GM19438 (cell line): Measurements from ENCODE around the gene MAGI2.

ENCODE experiments used
- ATAC-seq: cut with Tn5 transposase; IDR thresholded peaks from one replicate; pipeline ENCODE4 v1.9.1; 2021; ENCODE audit warnings: low read depth; ENCODE audit not compliant: unreplicated experiment

Gene MAGI2

DNA sequence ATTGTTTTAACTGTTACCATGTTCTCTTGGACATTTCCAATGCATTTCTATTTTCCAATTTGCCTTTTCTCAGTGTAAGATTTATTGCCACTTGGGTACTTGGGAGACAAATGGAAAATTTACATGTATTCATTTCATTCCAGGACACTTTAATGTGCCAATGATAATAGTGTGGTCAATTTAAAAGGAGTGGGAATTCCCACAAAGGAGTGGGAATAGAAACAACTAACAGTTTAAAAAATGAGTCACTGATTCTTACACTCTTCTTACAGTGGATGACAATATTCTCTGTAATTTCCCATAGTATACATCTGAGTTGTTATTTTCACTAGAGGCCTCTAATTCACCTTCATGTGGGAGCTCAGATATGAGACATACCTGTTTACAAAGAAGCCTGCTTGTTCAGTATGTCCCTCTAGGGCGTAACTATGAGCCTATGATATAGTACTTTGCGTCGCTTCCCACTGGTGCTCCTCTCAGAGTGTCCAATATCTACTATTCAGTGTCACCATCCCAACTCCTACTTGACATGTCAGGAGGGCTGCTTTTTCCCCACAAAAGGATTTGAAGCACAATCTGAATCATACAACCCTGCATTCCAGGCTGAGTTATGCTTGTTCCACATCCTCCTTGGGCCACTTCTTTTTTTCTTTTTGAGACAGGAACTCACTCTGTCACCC, 1353.6 kb downstream of the MAGI2 start:
- ATAC-seq = no peak

DNA sequence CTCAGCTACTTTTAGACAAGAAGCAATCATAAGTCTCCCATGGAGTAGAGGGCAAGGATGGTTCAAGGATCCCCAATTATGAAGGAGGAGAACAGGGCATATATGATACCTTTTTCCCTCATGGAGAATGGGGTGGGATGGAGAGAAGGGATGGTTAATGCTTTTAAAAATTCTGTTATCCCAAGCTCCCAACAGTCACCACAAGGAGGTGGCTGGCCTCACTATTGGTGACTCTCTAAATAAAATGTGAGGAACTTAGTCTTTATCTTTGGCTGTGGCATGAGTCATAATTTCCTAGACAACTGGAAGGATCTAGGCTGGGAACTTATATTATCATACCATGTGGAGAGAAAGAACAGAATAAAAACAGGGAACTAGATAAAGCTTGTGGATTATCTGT, 1357.9 kb downstream of the MAGI2 start:
- ATAC-seq = no peak

DNA sequence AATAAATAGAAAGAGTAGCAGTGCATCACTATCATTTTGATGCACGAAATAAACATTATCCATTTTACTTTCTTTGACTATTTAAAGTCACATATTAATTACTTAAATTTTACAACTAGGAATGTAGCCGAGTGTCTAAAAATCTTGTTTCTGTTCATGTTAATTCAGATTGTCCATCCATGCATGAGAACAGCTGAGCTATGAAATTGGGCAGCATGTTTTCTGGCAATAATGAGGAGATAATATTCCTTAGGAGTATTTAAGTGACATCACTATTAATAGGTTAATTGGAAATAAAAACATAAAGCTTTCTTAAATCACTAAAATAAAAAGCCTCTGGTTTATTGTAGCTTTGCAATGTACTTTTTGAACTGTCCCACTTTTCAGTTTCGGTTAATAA, 1361.1 kb downstream of the MAGI2 start:
- ATAC-seq = no peak

DNA sequence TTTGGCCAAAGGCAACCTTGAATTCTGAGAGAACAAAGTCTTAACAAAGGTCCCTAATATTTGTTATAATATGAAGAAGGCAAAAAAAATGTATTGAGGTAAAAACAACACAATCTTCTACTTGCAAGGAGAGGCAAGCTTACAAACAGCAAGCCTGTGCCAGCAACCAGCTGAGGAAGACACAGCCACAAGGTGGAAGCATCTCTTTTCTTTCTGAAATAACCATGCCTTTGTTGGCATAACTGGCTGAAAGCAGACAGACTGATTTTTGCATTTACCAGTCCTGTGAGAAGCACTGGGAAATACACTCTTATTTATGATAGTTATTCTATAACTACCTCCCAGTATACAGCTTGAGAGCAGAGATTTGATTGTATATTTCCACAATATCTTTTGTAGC, 1362.9 kb downstream of the MAGI2 start:
- no peak for ATAC-seq

DNA sequence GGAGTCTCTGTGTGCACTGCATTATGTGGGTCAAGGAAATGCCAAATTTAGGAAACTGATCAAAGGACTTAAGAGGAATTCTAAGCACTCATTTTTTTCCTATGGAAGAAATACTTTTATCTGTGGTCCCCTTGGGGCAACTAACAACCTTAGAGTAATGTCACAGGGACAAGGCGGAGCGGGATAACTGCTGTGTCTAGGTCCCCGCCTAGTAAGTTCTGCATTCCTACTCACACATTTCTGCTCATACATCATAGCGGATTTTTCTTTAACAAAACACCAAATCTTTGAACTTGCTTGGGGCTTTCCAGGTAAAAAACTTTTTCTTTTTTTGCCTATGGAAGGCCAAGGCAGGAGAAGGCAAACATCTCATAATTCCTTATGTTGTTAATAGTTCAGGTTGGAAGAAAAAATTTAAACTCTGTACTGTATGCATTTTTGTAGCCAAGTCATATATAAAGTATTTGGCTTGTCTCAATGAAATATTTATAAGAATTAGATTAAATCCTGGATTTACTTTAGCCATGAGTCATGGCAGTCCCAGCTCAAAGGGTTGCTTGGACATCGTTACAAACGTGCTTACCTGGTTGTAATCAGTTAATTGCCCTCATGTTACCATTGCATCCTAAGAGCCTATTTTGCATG, 1369.9 kb downstream of the MAGI2 start:
- no peak for ATAC-seq

DNA sequence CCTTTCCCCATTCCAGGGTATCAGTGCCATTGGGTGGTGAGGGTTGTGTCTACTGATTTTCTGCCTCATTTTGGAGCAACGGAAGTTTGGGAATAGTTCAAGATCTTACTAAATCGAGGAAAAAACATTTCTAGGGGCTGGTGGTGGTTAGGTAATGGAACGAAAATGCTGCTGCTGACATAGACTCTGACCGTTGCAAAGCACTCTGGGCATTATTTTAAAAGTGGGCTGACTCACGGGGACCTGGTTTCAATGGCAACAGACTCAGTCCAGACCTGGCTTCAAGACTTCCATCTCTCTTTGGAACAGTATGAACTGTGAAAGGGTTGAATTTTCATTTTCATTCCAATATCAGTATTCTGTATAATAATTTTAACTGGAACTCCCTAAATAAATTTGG, 1370.9 kb downstream of the MAGI2 start:
- ATAC-seq = no peak

DNA sequence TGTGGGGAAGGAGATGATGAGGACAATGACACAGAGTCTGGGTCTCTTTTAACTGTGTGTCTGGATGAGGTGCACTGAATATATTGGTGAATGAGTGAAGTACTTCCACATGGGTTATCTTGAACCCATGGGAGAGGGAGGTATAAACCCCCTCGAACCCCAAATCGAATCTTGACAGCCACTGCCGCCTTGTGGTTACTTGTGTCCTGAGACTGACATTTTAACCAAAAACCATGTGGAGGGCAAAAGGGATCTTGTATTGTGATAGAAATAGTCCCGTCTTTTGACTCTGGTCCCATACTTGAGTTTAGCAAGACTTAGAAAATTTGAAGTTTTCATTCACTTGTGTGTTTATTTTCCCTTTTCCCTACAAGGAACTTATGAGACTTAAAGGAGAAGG, 1371.6 kb downstream of the MAGI2 start:
- no peak for ATAC-seq

DNA sequence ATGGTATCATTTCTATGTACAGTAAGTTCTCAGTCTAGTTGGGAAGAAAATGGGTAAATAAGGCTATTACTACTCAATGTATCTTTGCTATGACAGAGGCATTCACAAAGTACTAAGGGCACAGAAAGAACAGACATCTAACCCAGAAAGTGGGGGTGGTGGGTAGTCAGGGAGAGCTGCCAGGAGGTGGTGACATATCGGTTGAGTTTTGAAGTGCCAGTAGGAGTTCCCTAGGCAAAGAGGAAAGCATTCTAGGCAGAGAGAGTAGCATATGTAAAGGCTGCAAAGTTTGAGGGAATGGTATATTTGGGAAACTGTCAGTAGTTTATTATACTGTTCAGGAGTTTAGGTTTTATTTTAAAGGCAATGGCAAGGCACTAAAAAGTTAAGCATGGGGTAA, 1372.1 kb downstream of the MAGI2 start:
- no peak for ATAC-seq

DNA sequence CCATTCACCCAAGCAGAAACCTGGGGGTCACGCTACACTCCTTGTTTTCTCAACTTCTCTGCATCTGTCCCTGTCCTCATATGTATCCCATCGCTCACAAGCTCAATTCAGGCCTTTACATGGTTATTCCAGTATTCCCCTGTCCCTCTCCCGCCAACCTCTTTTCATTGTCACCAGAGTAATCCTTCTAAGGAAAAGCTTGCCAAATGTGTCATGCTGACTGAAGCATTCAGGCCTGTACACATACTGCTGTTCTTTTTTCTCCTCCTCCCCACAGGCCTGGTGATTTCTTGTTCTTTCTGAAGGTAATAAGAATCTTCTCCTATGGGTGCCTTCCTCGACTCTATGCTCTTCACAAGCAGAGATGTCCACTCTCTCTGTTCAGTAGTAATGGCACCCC, 1372.7 kb downstream of the MAGI2 start:
- no peak for ATAC-seq

DNA sequence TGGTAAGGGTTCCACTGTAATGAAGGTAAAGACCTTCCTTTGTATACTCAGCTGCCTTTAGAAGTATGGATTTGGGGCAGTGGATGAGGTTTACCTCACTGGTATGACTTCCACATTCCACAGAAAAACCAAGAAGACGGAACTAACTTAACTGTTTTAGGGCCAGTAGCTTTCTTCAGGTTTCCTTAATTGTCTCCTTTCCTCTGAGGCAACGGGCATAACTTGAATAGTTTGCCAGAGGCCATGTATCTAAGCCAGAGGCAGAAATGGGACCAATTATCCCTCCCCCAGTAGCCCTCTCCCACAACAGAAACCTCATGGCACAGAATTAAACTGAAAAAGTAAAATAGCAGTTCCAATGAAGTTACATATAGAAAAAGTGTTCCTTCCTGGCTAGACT, 1373.2 kb downstream of the MAGI2 start:
- ATAC-seq = no peak

DNA sequence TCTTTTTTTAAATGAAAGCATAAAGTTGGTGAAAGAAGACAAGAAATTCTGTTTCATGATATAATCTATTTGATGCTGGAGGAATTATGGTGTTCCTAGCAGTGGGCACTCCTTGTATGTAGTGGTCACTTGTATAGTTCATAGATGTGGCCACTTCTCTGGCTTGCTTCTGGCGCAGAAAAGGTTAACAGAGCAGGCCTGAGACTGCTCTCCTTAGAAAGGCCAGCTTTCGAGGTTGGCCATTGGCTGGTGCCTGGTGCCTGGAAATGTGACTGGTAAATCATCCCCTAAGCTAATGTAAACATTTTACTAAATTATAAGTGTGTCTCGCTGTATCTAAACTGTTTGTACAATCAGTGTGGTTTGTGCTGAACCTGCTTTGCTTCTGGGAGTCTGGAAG, 1378.8 kb downstream of the MAGI2 start:
- ATAC-seq = no peak

DNA sequence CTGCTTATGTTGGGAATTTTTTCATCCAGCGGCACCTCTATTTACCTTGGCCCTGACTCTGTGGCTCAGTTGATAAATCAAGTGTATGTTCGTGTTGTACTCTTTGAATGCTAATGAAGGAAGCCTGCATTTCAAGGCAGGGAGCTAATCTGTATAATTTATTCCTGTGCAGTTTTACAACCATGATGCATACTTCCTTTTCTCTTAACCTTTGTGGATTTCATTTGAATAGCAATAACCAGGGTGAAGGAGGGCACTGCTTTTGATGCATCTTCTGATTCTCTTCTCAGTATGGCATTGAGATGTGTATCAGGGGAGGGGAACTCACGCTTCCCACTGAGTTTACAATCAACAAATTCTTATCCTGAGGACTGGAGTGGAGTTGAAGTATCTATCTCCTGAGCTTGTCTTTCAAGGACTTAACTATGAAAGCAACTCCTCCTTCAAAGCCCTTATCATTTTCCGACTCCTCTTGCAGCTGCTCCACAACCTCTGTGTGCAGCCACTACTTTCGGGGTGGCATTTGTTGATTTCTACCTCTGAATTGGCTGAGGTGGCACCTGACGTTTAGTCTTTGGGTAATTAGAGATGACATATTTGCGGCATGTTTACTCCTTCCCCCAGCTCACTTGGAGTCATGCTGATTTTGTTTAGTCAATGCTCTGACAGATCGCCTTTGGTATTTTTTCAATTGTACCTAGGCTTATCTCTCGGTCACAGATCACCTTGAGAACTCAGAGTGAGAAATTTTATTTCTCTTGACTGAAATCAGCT, 1379.7 kb downstream of the MAGI2 start:
- no peak for ATAC-seq

DNA sequence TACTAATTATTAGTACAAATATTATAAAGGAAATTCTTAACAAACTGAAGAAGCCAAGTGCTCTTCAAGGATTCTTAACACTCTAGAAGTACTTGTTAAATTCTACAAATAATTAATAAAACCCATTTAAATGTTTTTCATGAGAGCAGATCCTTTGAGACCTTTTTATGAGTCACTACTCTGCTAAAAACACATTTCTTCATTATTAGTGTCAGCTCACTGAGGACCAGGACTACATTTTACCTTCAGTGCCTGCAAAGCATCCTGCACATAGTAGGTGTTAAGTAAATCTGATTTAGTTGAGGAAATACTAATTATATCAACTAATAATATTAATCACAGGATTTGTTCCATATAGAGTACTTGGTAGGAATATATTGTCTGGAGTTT, 1381.3 kb downstream of the MAGI2 start:
- no peak for ATAC-seq

DNA sequence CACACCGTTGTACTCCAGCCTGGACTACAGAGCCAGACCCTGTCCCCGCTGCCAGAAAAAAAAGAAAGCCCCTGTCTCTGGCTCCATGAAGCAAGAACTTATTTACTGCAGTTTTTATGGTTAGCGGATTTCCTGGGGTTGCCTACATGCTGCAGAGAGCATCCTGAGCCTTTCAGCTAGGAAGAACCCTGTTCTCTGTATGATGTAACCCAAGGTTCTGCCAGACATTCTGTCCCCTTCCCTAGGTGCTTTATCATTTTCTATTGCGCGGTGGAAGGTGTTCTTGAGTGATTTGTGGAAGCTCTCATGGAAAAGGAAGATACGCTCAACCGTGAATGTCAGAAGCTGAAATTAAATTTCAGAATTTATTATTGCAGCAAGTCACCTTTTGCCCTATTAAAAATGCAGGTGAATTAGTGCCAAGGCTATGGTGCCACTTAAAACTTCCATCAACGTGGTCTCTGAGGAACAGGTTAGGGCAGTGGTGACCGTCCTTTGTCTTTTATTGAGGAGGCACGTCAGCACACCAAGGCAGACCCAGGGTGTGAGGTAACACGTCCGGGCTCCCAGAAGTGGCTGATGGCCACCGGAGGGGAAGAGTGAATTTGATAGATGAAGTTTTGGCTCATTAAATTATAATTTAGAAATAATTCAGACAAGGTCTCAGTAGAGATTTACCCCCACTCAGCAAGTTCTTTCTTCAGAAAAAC, 1381.8 kb downstream of the MAGI2 start:
- ATAC-seq = no peak

DNA sequence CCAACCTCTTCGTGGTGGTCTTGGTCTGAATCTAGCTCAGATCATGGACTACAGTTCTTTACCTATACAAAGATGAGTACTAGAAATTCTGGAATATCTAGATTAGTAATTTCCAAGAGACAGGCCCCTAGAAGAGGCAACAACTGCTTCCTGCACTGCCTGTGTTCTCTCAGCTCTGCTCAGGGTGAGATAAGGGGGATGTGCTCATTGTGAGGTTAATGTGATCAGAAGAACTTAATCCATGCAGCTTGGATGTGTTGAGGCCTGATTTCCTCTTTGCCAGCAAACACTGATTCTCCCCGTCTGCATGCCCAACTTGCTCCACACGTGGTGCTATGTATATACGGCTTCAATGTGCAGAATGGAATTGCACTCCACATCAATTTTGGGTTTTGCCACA, 1386.9 kb downstream of the MAGI2 start:
- ATAC-seq = no peak

DNA sequence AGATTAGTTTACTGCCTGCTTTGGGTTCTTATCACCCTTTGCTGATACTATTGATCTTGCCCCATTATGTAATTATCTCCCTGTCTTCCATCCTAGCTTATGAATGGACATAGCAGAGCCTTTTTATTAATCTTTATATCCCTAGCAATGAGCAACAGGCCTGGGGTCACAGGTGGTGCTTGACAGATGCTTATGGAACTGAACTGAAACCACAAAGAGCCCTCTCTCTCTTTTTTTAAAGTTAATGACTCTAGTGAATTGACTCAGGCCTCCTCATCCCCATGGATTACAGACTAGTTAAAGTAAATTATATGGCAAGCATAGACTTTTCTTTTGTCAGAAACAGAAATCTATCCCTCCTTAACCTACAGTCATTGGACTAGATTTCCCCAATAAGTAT, 1389.7 kb downstream of the MAGI2 start:
- no peak for ATAC-seq

DNA sequence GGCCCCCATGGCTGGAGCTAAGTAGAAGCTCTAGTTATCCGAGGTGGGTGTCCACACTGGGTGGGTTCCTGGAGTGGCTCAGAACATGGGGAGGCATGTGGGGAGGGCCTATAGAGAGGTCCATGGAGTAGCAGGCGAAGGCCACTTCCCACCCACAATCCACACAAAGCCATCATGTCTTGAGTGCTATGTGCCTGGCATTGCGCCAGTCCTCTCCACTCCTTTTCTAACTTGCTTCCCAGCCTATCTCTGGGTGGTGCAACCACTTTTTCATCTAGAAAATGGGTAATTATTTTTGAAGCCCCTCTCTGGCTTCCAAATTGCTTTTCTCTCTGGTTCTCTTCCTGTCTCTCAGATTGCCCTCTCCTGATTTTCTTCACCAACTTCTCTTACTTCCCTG, 1391.3 kb downstream of the MAGI2 start:
- no peak for ATAC-seq

DNA sequence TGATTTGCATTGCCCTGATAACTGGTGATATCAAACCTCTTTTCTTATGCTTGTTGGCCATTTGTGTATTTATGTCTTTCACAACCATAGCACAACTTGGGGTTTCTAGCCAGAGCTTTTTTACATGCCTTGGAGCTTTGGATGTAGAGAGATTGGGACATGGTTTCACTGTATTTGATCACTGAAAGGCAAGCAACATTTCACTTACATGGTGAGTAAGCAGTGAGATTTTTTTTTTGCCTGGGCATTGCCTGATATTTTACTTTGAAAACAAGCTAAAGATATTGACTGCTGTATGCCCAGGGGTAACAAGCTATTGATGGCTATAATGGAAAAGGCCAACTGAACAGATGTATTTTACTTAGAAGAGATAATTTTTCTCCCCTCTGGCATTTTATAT, 1395.9 kb downstream of the MAGI2 start:
- ATAC-seq = no peak

DNA sequence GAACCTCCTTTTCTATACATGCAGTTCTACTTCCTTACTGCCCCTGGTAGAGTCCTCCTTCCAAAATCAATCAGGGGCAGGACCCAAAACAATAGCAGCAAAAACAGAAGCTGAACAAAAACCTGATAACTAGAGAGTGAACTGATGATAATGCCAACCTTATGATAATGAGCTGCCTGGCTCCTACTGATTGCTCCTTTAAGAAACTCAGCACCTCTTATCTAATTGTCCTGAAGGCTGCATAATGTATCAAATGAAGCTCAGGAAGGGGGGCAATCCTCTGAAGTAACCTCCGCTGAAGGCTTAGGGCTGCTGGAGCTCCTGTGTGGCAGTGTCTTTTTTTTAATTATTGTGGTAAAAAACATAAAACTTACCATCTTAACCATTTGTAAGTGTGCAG, 1397.9 kb downstream of the MAGI2 start:
- ATAC-seq = no peak

DNA sequence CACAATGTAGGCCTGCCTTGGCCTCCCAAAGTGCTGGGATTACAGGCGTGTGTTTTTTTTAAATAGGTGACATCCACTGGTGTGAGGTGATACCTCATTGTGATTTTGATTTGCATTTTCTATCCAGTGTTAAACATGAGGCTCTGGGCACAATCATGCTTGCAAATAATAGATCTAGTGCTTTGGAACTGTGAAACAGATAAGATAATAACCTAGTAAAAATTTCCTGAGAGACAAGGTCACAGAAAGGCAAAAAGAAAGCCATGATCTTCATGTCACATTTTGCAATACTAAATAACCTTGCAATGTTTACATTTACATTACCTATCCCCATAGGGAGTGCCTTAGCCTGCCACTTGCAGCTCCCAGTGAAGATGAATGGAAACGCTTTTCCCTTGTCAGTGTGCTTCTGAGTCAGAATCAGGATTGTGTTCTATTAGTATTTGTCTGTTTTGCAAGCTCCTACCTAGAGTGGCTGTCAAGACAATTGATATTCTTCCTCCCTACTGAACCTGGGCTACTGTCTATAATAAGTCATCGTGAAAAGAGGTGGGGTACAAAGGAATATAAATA, 1398.4 kb downstream of the MAGI2 start:
- ATAC-seq = no peak

DNA sequence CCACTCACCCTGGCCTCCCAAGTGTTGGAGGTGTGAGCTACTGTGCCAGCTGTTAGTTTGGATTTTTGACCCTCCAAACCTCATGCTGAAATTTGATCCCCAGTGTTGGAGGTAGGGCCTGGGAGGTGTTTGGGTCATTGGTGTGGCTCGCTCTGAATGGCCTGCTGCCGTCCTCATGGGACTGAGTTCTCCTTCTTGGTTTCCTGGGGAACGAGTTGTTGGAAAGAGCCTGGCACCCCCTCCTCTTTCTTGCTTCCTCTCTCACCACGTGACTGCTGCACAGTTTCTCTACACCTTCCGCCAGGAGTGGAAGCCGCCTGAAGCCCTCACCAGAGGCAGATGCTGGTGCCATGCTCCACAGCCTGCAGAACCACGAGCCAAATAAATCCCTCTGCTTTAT, 1401.4 kb downstream of the MAGI2 start:
- ATAC-seq = no peak
